Kidney capillary endothelial cell (primary cell): ENCODE data around the gene EPHB1.
"Not testable (repeated sequence)": the region's sequence is repeated elsewhere in the genome, so short reads cannot be mapped to it uniquely, and the experiment has no call there.

ENCODE experiments used
- DNase-seq: peaks from one replicate; pipeline ENCODE4 v3.0.0-alpha.2; 2018; ENCODE audit warnings: low spot score

Gene EPHB1

GRCh38 chr3:135005616-135006015 is 210.6 kb downstream of the EPHB1 start:
- not testable (repeated sequence) for DNase-seq

GRCh38 chr3:135007607-135008006 is 212.5 kb downstream of the EPHB1 start:
- peak; percentile 42 for DNase-seq

DNA sequence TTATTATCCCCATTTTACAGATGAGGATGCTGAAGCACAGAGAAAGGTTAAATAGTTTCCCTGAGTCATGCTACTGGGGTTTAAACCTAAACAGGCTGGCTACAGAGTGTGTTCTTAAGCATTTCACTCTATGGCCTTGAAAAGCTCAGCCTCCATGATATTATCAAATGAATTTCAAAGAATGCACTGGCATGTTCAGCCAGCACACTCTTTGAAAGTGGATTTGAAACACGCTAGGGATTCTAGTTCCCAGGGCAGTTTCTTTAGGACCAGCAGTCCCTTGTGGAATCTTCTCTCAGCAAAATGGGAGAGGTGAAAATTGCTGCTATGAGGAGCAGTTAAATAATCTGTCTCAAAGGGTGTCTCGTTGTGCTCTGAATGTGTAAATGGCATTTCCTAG is 213.3 kb downstream of the EPHB1 start:
- DNase-seq, result no peak

- DNase-seq, result no peak
Measured at GRCh38 chr3:135009014-135009413, 214.0 kb downstream of the EPHB1 start.

GRCh38 chr3:135012101-135012500 is 217.0 kb downstream of the EPHB1 start:
- DNase-seq, result no peak

- no peak for DNase-seq
Measured at GRCh38 chr3:135013206-135013605, 218.1 kb downstream of the EPHB1 start.

DNA sequence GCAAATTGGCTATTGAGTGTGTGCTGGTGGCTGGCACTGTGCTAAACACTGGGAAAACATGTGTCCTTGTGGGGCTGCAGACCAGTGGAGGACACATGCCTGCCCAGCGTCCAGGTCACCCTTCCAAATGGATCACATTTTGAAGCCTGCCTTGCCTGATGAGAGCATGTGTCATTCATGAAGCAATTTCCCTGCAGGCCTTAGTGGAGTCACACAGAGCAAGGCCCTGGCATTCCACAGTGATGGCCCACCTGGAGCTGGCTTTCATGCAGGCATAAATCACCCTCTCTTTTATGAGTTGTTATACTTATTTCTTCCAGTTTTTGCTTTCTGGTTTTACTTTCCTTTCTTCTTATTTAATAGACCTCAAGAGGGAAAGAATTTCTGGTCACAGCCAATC is 219.5 kb downstream of the EPHB1 start:
- DNase-seq, result no peak

GRCh38 chr3:135017003-135017893 is 222.2 kb downstream of the EPHB1 start:
- DNase-seq, result no peak

- no peak for DNase-seq
Measured at GRCh38 chr3:135018149-135018923, 223.3 kb downstream of the EPHB1 start.

GRCh38 chr3:135020181-135020580 is 225.1 kb downstream of the EPHB1 start:
- no peak for DNase-seq

- no peak for DNase-seq
Measured at GRCh38 chr3:135023996-135024658, 229.1 kb downstream of the EPHB1 start.

- DNase-seq, result not testable (repeated sequence)
Measured at GRCh38 chr3:135030768-135031615, 235.9 kb downstream of the EPHB1 start.

- no peak for DNase-seq
Measured at GRCh38 chr3:135033737-135034136, 238.7 kb downstream of the EPHB1 start.

- no peak for DNase-seq
Measured at GRCh38 chr3:135034291-135034768, 239.3 kb downstream of the EPHB1 start.

DNA sequence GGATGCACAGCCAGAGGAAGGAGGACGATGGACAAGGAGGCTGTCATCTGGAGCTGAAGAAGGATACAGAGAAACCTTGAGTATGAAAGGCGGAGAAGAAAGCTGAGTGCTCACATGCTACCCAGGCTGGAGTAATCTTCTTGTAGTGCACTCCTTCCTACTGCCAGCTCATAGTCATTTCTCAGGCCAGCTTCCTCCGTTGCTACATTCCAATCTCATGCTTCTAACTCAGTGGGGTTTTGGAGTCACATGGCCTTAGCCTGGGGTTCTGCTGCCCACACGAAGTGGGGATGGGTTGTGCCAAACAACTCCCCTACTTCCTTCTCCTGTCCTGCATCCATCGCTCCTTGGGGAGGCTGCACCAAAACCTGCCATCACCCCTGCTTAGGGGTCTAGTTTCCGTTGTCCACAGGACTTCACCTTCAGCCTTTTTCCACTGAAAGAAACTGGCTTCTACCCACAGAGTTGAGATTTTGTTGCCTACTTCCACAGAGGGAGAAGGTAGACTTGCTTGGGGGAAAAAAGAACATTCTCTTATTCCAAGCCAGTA is 239.9 kb downstream of the EPHB1 start:
- DNase-seq, result no peak

GRCh38 chr3:135038186-135038585 is 243.1 kb downstream of the EPHB1 start:
- no peak for DNase-seq

GRCh38 chr3:135039536-135039935 is 244.5 kb downstream of the EPHB1 start:
- DNase-seq, result not testable (repeated sequence)

- DNase-seq, result no peak
Measured at GRCh38 chr3:135040321-135041240, 245.5 kb downstream of the EPHB1 start.

GRCh38 chr3:135041601-135042000 is 246.5 kb downstream of the EPHB1 start:
- DNase-seq, result no peak

DNA sequence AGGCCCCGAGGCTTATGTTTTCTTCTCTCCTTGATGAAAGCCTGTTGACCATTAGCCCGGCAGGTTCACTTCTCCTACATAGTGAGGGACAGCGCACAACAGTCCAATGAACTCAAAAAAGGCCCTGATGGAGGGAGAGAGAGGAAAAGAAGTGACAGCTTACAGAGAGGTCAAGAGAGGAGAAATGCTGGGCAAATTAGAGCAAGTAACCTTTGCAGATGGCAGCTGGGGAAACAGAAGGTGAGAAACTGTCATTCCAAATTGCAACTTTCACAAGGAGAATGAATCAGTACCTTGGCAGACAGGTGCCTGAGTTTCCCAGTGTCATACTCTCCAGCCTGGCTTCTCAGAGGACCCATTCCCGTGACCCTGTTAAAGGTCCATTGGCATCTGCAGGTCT is 252.0 kb downstream of the EPHB1 start:
- DNase-seq, result no peak
